Gastroesophageal sphincter (tissue), 3 donors: ENCODE data around the gene MATK.

Experiments
- CTCF ChIP-seq, 4 experiments: fragments of 200-600 bp in 2 of 4; fragments of 450-650 bp in 2 of 4; sonication (generic) in 1 of 4; IDR thresholded peaks; one replicate each; pipeline ENCODE4 v1.5.1; 2017 to 2019; ENCODE audit warnings: antibody characterized with exemption in 4 of 4, mild to moderate bottlenecking in 2 of 4, moderate library complexity in 2 of 4
- EP300 ChIP-seq: sonication (generic); formaldehyde crosslinking; IDR thresholded peaks from one replicate; pipeline ENCODE4 v1.6.1; 2017; ENCODE audit warnings: antibody characterized with exemption, mild to moderate bottlenecking
- POLR2A ChIP-seq, 2 donors: fragments of 450-650 bp; IDR thresholded peaks; one replicate each; pipeline ENCODE4 v1.6.1; 2017; ENCODE audit warnings: antibody characterized with exemption in 2 of 2, mild to moderate bottlenecking in 2 of 2, moderate library complexity in 1 of 2

DNA sequence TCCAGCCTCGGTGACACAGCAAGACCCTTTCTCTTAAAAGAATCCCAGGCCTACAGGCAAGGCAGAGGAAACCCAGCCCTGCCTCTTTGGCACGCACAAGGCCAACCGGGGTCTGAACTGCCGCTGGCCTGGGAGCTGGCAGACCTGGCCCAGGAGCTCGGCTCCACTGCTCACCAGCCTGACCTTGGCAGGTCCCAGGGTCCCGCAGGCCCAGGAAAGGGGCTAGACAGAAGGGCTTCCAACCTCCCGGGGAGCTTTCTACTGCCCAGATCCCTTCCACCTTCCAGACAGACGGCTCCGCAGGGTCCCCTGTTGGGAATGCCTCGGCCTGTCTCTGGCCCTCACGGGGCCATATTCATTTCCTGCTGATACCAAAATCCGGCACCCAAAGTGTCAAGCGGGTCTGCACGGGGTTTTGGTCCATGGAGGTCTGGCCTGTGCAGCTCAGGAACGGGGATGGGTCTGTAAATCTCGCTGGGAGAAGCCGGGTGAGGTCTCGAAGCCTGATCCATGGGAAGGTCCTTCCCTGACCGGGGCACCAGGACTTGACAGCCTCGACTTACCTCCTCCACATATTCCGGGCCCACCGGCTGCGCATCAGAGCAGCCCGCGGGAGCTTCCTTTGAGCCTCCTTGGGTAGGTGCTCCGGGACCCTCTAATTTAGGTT is 36.6 kb upstream of the MATK start:
- no peak for TF ChIP-seq POLR2A (IDR thresholded peaks at IDR 0.05)
- no peak for TF ChIP-seq EP300
- TF ChIP-seq CTCF (IDR thresholded peaks at IDR 0.05), result no peak
